Cardiac muscle cell (in vitro differentiated cells and primary cell): Measurements from ENCODE around the gene SLC27A2. TPM values are rescaled to one million over a fixed set of nuclear protein-coding genes. Genes with fewer than 3 reads are reported as not detected.

Experiments used
- DNase-seq, 2 donors: peaks; one replicate each; pipeline versions ENCODE4 v3.0.0 to v3.0.0-alpha.2; 2010 to 2017; ENCODE audit warnings: low read depth in 1 of 2, low spot score in 1 of 2
- H3K27ac ChIP-seq: fragments of 200-600 bp; sonication (generic); 2 replicates; pipeline ENCODE4 v1.5.1; 2016
- H3K27me3 ChIP-seq: fragments of 200-600 bp; sonication (generic); 2 replicates; pipeline ENCODE4 v1.6.0; 2016; ENCODE audit warnings: control low read depth
- H3K36me3 ChIP-seq: fragments of 200-600 bp; sonication (generic); 2 replicates; pipeline ENCODE4 v1.5.1; 2016; ENCODE audit warnings: control low read depth
- H3K4me1 ChIP-seq: fragments of 200-600 bp; sonication (generic); 2 replicates; pipeline ENCODE4 v1.8.1; 2017; ENCODE audit warnings: low read depth, mild to moderate bottlenecking, mixed run types
- H3K4me3 ChIP-seq: fragments of 200-600 bp; sonication (generic); 2 replicates; pipeline ENCODE4 v1.5.1; 2016; ENCODE audit warnings: mild to moderate bottlenecking
- H3K9me3 ChIP-seq: fragments of 200-600 bp; sonication (generic); 2 replicates; pipeline ENCODE4 v1.5.1; 2017; ENCODE audit warnings: low read depth, mild to moderate bottlenecking, control low read depth
- CTCF ChIP-seq: IDR thresholded peaks from 2 replicates; pipeline ENCODE4 v1.5.1; 2012; ENCODE audit warnings: low read depth, mild to moderate bottlenecking, low read length
- polyA plus RNA-seq: library from polyadenylated mRNA; unstranded; fragments of >200 nt; fragmentation: Nextera tagmentation; extraction: Ambion mirVana; gene quantifications from 2 replicates; pipeline ENCODE4 v1.2.1, GENCODE V29; 2016
- total RNA-seq: library from RNA; depleted of rRNA; stranded (reverse); fragments of >200 nt; gene quantifications from 2 replicates; pipeline ENCODE4 v1.2.3, GENCODE V29; 2016

SLC27A2 gene
- total and polyA plus RNA-seq, 2 experiments from 2014 or later, result not detected

DNA sequence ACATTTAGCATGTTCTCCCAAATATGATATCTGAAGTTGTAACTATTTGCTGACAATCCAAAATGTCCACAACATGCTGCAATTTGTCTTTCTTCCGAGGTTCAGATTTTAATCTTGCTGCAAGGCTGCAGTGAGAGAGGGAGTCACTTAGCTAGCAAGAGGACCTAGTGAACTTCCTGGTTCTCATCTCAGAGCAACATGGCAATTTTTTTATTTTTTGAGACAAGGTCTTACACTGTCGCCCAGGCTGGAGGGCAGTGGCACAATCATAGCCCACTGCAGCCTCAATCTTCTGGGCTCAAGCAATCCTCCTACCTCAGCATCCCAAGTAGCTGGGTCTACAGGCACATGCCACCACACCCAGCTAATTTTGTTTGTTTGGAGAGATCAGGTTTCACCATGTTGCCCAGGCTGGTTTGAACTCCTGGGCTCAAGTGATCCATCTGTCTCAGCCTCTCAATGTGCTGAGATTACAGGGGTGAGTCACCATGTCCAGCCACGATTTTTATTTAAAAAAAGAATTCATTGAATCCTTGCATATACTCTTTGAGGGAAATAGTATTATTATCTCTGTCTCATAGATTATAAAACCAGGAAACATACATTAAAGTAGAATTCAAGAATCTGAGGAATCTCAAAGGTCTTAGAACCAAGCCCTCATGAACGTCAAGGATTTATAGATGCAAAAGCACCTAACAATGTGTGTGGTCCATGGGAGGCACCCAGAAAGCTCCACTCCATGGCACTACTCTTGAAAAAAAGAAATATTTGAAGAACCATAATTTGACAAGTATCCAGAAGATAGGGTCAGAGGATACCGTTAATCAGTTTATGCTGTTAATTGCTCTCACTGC is 74.4 kb downstream of the SLC27A2 start:
- Histone ChIP-seq H3K27me3 (peaks cover 75% of the 10 kb centered on the region), H3K9me3 (no peaks in the 10 kb centered on the region), H3K4me1 (no peaks in the 10 kb centered on the region), H3K36me3 (no peaks in the 10 kb centered on the region), H3K27ac (no peak overlapping the region), H3K4me3 (no peak overlapping the region)
- TF ChIP-seq CTCF, result no peak
- DNase-seq, result peak in 1 of 2 donors; percentile 59

- H3K4me1 ChIP-seq, result no peaks in the 10 kb centered on the region
- no peak overlapping the region for H3K27ac ChIP-seq
- no peaks in the 10 kb centered on the region for H3K9me3 ChIP-seq
- DNase-seq, result no peak
- no peak overlapping the region for H3K4me3 ChIP-seq
- no peak for TF ChIP-seq CTCF
- no peaks in the 10 kb centered on the region for H3K36me3 ChIP-seq
- H3K27me3 ChIP-seq, result peaks cover 74% of the 10 kb centered on the region
These were observed 75.3 kb downstream of the SLC27A2 start for GRCh38 chr15:50257332-50257731.

DNA sequence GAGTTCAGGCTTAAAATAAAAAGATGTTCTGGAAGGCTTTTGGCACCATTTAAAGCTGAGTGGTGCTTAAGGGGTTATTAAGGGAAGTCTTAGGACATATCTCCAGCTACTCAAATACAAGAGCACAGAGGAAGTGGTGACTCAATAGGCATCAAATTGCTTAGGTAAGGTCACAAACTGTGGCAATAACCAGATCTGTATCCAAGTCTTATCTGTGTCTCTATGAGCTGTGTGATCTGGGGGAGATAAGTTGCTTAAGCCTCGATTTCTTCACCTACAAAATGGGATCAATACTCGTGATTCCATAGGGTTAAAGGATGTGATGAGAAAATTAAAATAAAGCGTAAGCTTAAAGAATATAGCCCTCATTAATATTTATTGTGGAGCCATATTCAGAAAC is 75.9 kb downstream of the SLC27A2 start:
- H3K27me3 ChIP-seq, result peaks cover 74% of the 10 kb centered on the region
- TF ChIP-seq CTCF, result no peak
- DNase-seq, result peak in 1 of 2 donors; percentile 36
- no peak overlapping the region for H3K27ac ChIP-seq
- no peaks in the 10 kb centered on the region for H3K9me3 ChIP-seq
- H3K4me1 ChIP-seq, result no peaks in the 10 kb centered on the region
- no peak overlapping the region for H3K4me3 ChIP-seq
- H3K36me3 ChIP-seq, result no peaks in the 10 kb centered on the region

- no peaks in the 10 kb centered on the region for H3K9me3 ChIP-seq
- H3K27me3 ChIP-seq, result peaks cover 71% of the 10 kb centered on the region
- H3K4me3 ChIP-seq, result no peak overlapping the region
- TF ChIP-seq CTCF, result no peak
- no peaks in the 10 kb centered on the region for H3K36me3 ChIP-seq
- no peak overlapping the region for H3K27ac ChIP-seq
- no peaks in the 10 kb centered on the region for H3K4me1 ChIP-seq
- no peak for DNase-seq
These were observed 77.3 kb downstream of the SLC27A2 start for GRCh38 chr15:50259276-50259675.

- no peak overlapping the region for H3K27ac ChIP-seq
- H3K4me1 ChIP-seq, result no peaks in the 10 kb centered on the region
- H3K27me3 ChIP-seq, result peaks cover 72% of the 10 kb centered on the region
- H3K4me3 ChIP-seq, result no peak overlapping the region
- DNase-seq, result no peak
- no peaks in the 10 kb centered on the region for H3K9me3 ChIP-seq
- no peak for TF ChIP-seq CTCF
- no peaks in the 10 kb centered on the region for H3K36me3 ChIP-seq
These were observed 79.0 kb downstream of the SLC27A2 start for GRCh38 chr15:50260969-50261496.
